CD4-positive, alpha-beta T cell treated with Interleukin-15 for 4 hours (primary cell): ENCODE measurements around the gene GPI.
A peak's percentile ranks its signal among the peaks of the same experiment; 100 is the strongest.

ENCODE experiments used
- DNase-seq: peaks from one replicate; pipeline ENCODE4 v3.0.0-alpha.2; 2020; ENCODE audit warnings: low spot score

GPI gene

DNA sequence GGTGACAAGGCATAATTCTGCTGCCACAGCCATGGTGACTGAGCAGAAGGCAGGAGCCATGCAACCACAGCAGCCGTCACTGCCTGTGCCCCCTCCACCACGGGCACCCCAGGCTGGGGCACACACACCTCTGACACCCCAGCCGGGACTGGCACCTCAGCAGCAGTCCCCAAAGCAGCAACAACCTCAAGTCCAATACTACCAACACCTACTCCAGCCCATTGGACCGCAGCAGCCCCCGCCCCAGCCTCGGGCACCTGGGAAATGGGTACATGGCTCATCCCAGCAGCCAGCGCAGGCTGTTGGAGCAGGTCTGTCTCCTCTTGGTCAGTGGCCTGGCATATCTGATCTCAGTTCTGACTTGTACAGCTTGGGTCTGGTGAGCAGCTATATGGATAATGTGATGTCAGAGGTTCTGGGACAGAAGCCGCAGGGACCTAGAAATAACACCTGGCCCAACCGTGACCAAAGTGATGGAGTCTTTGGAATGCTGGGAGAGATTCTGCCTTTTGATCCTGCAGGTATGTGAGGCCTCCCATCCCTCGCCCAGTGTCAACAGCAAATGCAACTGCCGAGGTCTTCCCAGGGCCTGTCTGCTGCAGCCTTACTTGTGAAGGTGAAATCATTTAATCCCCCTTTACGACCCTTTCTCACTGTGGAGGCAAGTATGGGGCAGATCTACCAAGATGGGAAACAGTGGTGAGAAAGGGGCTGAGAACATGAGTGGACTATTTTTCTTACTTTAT, 22.9 kb upstream of the GPI start:
- DNase-seq, result no peak

DNA sequence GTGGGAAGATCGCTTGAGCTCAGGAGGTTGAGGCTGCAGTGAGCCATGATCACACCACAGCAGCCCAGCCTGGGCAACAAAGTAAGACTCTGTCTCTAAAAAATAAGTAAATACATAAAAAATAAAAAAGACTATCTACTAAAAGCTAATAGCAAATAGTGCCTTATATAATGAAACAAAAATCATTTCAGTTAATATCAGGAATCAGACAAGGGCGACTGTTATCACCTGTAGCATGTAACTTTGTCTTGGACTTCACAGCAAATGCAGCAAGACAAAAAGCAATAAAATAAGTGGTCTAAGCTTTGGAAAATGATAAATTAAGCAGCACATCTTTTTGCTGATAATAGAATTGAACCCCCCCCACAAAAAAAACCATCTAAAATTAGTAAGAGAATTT, 21.2 kb upstream of the GPI start:
- DNase-seq, result no peak

DNA sequence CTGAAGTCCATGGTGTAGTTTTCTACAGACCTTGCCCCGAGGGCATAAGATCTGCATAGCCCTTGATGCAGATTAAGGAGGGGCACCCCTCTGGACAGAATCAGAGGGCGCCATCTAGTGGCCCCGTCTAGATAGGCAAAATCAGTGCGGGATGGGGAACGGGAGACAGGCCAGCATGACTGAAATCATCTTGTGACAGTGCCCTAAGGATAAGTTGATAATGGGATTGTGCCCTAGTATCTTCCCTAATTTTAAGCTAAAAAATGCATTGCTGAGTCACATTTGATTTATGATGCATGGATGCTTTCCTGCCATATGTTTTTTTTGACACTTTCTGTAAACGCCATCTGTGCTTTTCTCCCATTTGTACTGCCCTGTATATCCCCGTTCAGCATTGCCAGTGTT, 19.0 kb upstream of the GPI start:
- DNase-seq, result peak; percentile 71

DNA sequence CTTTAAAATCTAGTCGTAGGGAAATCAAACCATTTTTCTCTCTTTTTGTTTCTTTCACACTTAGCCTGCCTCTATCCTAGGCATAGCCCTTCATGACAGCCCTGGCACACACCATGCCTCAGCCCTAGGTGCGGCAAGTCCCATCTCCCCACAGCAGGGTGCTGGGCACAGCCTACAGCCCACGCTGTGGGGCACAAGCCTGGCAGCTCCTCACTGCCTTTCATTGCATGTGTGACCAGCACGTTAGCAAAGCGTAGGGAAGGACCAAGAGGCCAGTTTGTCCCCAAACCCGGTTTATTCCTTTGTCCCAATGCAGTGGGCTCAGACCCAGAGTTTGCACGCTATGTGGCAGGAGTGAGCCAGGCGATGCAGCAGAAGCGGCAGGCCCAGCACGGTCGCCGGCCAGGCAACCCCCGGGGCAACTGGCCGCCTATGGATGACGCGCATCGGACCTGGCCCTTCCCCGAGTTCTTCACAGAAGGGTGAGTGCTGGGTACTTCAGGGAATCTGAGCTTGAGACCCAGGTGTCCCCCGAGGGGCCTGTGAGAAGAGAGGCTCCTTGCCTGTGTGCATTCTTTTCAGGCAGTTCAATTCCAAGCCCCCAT, 17.3 kb upstream of the GPI start:
- no peak for DNase-seq

DNA sequence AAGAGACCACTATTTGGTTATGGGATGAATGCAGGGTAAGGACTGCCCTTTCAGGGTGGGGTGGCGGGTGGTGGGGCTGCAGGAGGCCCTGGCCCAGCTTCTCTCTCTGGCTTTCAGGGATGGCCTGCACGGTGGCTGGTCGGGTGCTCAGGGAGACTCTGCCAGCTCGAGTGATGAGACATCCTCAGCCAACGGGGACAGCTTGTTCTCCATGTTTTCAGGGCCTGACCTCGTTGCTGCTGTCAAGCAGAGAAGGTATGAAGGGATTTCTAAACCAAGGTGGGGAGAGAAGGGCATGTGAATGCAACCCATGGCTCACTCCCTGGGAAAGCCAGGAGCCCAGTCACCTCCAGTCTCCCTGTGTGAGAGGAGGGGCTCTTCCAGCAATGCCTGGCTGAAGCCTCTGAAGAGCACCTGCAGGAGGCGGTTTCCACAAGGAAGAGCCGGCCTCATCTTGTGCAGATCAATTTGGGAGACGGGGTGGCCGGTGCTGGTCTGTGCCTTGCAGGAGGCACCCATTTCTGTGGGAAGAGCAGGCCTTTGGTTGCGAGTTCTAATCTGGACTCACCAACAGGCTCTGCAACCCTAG, 16.0 kb upstream of the GPI start:
- DNase-seq, result no peak

DNA sequence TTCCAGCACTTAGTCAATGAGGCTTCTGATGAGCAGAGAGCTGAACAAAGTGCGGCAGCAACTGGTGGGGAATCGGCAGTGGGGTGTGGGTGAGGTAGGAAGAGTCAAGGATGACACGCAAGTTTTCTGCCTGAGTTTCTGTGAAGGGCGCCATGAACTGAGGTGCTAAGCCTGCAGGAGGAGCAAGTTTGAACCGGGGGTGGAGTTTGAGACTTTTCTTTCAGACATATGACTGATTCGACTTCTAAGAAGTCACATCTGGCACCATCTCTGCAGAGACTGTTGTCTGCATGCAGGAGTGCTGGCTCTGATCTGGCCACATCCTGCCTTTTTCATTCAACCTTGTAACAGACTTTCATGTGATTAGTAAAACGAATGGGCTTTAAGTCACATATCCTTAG, 14.8 kb upstream of the GPI start:
- DNase-seq, result peak; percentile 91

DNA sequence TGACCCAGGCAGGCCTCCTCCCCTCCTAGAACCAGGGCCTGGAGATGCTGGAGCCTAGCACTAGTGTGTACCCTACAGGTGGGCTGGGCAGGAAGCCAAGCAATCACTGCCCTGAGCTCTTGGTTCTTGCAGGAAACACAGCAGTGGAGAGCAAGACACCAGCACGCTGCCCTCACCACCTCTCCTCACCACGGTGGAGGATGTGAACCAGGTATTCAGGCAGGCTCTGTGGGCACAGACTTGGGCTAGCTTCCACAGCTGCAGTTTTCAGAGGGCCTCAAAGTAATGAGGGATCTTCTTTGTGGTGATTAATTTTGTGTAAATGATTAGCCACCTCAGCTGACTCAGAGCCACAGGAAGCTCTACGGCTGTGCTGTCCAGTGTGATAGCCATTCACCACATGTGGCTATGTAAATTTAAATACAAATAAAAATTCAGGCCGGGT, 13.6 kb upstream of the GPI start:
- DNase-seq, result peak; percentile 13

DNA sequence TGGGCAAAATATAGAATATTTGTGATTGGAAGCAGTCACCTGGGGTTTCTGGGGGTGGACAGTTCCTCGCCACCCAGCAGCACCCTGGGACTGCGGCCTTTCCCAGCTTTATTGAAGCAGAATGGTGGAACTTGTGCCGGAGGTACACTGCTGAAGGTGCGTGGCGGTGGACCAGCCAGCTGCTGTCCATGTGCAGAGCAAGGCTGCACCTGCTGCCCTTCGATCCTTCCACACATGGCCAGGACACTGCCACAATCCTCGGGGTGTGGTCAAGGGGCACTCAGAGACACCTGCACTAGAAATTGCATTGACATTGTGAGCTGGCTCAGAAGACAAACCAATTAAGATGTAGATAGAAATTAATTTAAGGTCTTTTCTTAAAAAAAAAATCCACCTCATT, 11.4 kb upstream of the GPI start:
- no peak for DNase-seq

DNA sequence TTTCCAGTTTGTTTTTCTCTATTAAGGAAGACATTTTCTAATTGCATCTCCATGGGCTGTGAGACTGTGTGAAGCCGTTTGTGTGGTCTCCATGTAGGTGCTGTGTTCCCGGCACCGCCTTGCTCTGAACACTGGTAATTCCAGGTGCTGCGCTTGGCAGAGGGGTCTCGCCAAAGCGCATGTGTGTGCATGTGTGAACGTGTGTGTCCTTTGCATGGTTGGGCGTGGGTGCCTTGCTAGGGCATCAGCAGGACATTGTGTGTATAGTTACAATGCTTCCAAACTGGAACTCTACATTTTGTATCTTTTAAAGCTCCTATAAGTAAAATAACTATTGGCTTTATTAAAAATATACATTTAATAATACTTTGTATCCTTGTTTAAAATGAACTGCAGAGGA, 9.8 kb upstream of the GPI start:
- no peak for DNase-seq

DNA sequence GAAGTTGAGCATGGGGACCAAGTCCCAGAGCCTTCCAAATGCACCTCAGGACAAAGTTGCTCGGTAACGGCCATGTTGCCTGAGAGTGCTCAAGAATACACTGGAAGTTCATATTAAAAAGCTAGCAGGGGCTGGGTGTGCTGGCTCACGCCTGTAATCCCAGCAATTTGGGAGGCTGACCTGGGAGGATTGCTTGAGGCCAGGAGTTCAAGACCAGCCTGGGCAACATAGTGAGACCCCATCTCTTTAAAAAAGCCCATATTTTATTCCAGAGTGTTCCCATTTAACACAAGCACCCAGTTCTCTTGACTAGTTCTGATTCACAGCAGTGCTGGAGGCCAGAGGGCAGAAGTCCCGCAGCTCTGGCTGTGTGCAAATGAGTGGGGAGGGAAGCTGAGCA, 8.1 kb upstream of the GPI start:
- DNase-seq, result no peak

DNA sequence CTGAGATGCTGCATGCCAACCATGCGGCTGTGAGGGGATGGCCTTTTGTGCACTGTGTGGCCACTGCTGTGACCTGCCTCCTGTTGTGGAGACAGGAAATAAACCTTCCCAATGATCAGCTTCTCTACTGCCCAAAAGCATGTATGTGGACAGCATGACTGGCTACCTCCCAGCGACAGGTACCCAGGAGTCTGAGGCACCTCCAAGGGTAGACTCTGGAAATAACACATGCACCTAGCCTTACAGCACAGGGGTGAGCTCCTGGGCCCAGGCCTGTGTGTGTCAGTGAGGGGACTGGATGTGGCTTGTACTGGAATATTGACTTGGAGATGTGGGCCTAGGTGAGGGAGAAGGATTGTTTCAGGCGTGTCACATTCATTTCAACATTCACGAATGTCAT, 7.6 kb upstream of the GPI start:
- no peak for DNase-seq

DNA sequence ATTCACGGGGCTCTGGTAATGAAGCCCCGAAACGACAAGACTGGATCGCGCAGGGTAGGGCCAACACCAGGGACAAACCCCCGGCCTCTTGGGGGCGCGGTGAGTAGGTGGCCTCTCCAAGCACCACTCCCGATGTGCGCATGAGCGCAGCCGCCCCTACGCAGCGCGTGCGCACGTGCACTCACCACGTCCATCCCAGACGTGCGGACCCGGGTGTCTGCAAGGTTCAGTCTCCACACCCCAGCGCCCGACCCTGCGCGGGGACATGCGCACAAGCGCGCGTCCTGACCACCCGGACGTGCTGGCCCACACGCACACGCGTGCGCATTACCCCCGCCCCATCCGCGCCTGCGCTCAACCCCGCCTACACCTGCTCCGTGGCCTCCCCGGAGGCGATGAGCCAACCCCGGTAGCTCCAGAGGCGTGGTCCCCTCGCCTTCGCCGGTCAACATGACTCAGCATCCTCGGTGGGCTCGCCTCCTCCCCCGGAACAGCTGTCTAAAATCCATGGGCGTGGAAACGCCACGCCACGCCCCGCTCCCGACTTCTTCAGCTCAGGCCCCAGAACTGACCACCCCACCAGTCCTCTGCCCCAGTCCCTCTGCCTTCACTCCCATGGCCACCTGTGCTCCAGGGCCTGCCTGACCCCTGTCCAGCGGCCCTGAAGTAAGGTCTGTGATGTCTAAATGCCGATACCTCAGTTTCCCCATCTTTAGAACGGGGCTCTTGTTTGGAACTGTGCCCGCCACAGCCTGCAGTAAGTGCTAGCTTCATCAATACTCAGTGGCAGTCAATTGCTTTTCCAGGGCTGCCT, 5.6 kb upstream of the GPI start:
- peak; percentile 98 for DNase-seq

DNA sequence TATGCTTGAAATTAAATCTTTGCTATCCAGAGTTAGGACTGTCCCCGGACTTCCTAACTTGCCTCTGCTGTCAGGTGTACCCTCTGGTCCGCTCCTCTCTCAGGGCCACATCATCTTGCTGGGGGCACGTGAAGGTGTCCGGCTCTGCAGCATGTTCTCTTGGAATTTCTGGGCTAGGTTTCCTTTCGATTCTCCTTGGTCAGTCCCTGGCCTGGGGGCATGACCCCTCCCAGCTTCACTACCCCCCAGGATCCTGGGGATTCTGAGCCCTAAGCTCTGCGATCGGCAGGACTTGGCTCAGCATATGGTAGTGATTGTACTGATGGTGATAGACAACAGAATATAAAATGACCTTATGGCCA, 5.1 kb upstream of the GPI start:
- DNase-seq, result no peak

DNA sequence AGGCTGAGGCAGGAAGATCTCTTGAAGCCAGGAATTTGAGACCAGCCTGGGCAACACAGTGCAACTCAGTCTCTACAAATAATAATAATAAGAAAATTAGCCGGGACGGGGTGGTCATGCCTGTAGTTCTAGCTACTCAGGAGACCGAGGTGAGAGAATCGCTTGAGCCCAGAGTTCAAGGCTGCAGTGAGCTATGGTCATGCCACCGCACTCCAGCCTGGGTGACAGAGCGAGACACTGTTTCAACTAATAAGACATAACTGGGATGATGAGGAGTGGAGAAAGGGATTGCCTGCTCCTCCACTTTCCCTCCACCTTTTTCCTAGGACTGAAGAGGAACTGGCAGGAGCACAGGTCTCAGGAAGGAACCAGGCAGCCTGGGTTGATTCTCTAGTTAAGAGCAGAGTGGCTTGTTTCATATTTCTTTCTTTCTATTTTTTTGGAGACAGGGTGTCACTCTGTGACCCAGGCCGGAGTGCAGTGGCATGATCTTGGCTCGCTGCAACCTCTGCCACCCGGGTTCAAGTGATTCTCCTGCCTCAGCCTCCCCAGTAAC, 4.6 kb upstream of the GPI start:
- DNase-seq, result no peak

DNA sequence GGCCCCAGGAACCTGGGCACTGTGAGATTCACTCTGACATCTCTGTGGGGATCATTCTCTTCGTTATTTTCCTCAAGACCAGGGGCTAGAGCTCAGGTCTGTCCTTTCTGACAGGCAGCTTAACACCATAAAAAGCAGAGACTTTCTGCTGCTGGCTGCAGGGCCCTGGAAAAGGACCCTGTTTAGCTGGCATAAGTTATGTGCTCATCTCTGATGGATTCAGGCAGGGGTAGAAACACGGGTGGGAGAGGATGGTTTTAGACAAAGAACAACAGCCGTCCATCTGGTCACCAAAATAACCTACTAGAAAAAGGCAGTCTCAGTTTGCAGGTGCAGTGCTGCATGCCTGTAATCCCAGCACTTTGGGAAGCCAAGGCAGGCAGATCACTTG, 2.3 kb upstream of the GPI start:
- no peak for DNase-seq

DNA sequence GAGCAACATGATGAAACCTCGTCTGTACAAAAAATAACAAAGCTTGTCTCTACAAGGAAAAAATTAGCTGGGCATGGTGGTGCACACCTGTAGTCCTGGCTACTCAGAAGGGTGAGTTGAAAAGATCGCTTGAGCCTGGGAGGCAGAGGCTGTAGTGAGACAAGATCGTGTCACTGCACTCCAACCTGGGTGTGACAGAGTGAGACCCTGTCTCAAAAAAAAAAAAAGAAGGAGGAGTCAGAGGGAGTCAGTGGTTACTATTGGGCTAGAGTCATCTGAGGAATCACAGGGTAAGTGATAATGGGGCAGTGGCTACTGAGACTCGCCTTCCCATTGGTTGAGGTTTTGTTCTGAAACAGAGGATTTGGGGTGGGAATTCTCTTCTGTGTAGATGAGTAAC, 1.9 kb upstream of the GPI start:
- no peak for DNase-seq

DNA sequence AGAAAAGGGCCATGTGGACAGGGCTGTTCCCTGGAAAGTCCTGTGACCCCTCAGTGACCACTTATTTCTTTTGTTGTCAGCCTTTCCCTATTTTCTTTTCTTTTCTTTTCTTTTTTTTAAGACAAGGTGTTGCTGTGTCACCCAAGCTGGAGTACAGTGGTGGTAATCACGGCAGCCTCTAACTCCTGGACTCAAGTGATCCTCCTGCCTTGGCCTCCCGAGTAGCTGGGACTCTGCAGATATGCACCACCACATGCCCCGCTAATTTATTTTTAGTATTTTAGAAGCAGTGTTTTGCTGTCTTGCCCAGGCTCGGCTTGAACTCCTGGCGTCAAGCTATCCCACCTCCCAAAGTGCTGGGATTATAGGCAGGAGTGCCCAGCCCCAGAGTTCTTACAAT, 1.1 kb upstream of the GPI start:
- no peak for DNase-seq

DNA sequence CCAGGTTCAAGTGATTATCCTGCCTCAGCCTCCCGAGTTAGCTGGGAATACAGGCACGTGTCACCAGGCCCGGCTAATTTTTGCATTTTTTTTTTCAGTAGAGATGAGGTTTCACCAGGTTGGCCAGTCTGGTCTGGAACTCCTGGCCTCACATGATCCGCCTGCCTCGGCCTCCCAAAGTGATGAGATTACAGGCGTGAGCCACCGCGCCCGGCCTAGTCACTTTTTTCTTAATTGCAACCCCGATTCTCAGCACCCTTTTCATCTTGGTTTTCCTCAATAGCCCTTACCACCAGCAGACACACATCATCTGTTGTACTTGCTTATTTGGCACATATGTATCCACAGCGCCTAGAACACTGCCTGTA, 550 bp upstream of the GPI start:
- no peak for DNase-seq

DNA sequence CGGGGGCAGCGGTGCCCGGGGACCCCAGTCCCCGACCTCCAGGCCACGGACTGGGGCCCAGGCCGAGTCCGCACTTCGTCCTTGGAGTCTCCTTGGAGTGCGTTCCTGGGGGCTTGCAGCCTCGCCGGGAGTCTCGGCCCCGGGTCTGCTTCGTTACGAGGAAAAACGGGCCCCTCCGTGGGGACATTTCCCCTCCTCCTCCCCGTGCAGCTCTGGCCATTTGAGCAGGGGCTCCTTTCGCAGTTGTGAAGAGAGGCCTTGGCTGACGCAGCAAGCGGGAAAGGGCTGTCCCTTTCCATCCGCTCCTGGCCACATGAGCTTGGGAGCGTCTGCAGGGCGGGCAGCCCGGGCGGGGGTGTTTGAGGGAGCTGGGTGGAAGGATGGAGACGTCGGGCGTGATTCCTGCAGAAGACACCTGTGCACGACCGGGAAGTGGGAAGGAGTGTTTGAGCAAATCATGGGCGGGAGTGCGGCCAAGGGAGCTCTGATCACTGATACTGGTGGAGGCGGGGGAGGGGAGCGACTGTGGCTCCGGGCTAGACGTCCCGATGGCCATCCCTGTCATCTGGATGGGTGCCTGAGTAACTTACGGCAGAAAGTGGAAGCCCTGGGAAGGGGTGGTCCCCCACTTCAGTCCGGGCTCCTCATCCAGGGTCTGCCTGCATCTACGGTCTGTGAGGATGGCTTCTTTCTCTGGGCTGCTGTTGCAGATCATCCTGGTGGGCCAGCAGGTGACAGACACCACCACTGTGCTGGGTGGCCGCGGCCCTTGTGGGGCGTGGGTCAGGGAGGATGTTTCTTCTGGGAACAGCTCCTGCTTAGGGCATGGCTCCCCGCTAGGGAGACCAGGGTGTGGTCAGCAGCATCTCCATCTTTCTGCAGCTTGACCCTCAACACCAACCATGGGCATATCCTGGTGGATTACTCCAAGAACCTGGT, 736 bp downstream of the GPI start:
- DNase-seq, result no peak

DNA sequence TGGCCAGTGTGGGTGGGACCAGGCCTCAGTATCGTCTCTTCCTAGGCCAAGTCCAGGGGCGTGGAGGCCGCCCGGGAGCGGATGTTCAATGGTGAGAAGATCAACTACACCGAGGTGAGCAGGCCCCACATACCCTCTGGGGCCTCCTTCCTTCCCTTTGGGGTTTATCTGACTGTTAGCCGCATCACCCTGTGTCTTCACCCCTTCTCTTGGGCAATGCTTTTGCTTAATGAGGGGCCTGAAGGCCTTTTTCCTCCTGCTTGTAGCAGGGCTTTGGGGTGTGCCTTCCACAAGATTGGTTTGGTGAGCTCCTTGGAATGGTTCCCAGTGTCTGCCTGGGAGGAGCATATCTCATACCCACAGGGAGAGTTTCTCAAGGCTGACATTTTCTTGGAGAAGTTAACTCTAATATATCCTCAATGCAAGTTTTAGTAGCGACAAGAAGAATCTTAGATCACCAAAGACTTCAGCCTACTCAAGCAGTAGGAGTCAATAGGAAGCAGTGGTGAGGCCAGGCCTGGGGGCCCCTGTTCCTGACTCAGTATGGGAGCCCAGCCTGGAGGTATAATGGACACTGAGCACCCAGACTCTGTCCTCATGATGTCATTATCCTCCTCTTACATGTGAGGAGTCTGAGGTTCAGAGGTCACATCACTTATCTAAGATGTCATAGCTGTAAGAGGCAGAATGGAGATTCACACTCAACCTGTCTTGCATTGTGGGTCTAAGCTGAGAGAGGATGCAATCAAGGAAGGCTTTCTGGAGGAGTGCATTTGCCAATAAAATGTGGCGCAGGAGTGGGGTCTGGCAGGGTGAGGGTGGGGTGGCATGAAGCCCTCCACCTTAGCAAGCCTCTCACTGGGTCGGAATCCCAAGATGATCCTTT, 2.0 kb downstream of the GPI start:
- no peak for DNase-seq

DNA sequence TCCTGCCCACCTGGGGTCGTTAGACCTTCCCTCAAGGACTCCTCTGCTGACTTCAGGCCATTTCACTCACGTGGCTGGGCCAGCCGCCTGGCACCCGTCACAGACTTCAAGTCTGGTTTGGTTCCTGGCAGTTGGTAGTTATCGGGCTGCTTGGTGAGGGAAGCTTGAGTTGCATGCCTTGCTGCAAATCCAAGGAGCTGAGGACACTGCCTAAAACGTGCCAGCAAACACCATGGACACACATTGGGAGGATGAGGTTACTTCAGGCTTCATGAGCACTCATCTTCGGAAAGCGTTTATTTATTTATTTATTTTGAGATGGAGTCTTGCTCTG, 2.6 kb downstream of the GPI start:
- DNase-seq, result no peak
